GM18873 (cell line): Measurements from ENCODE around the gene OSCP1.

Source experiments
- ATAC-seq: cut with Tn5 transposase; IDR thresholded peaks from one replicate; pipeline ENCODE4 v1.9.1; 2021; ENCODE audit warnings: mild to moderate bottlenecking, moderate library complexity, moderate number of reproducible peaks; ENCODE audit not compliant: unreplicated experiment, low FRiP score

OSCP1 gene

GRCh38 chr1:36411674-36412648 lies 38.3 kb downstream of the OSCP1 start:
- ATAC-seq = no peak

- no peak for ATAC-seq
Measured at GRCh38 chr1:36408479-36408878, 41.8 kb downstream of the OSCP1 start.

- ATAC-seq = no peak
Measured at GRCh38 chr1:36406440-36406839, 43.8 kb downstream of the OSCP1 start.

GRCh38 chr1:36402504-36402890 lies 47.8 kb downstream of the OSCP1 start:
- ATAC-seq = no peak

GRCh38 chr1:36401602-36402503 lies 48.4 kb downstream of the OSCP1 start:
- ATAC-seq = peak; percentile 2

GRCh38 chr1:36400825-36401601 lies 49.2 kb downstream of the OSCP1 start:
- ATAC-seq = peak; percentile 50

- ATAC-seq = peak; percentile 2
Measured at GRCh38 chr1:36400514-36400824, 49.8 kb downstream of the OSCP1 start.

- ATAC-seq = no peak
Measured at GRCh38 chr1:36398370-36398977, 51.8 kb downstream of the OSCP1 start.

- peak; percentile 41 for ATAC-seq
Measured at GRCh38 chr1:36397378-36398230, 52.6 kb downstream of the OSCP1 start, which contains the start of gene LSM10. Gene LSM10, minus strand, starts transcription at chr1:36397908. Its CDS starts 3,779 bp downstream, at chr1:36394129.

- peak; percentile 4 for ATAC-seq
Measured at GRCh38 chr1:36397083-36397377, 53.2 kb downstream of the OSCP1 start.

GRCh38 chr1:36396359-36396758 lies 53.9 kb downstream of the OSCP1 start:
- no peak for ATAC-seq

- no peak for ATAC-seq
Measured at GRCh38 chr1:36393686-36394085, 56.6 kb downstream of the OSCP1 start.

GRCh38 chr1:36392836-36393235 lies 57.4 kb downstream of the OSCP1 start:
- no peak for ATAC-seq

GRCh38 chr1:36391271-36391670 lies 59.0 kb downstream of the OSCP1 start:
- ATAC-seq = no peak

GRCh38 chr1:36390411-36390810 lies 59.8 kb downstream of the OSCP1 start:
- ATAC-seq = no peak

GRCh38 chr1:36389999-36390398 lies 60.3 kb downstream of the OSCP1 start:
- ATAC-seq = no peak

GRCh38 chr1:36389261-36389660 lies 61.0 kb downstream of the OSCP1 start:
- no peak for ATAC-seq

GRCh38 chr1:36387141-36387949 lies 62.9 kb downstream of the OSCP1 start:
- no peak for ATAC-seq
